Measurements from ENCODE around the gene DPP4.

- no peak for TF ChIP-seq CTCF (conservative IDR thresholded peaks at IDR 0.05 in 1 of 2, IDR thresholded peaks at IDR 0.05 in 1 of 2; ENCODE audit: extremely low read depth in 1 of 2, insufficient read depth in 1 of 2, low read depth in 1 of 2, low read length in 2 of 2)
- no peak for TF ChIP-seq EZH2 (IDR thresholded peaks at IDR 0.05; ENCODE audit: borderline replicate concordance, low read length)
These were observed 17.1 kb downstream of the DPP4 start for GRCh38 chr2:162056796-162057399.

Data from mammary epithelial cell (primary cell).